NOMO-1 treated with DMSO at 0.1 percent for 48 hours (cell line): ENCODE measurements around the gene ATP6AP1.
A peak's percentile ranks its signal among the peaks of the same experiment; 100 is the strongest.
"Not testable (repeated sequence)": the region's sequence is repeated elsewhere in the genome, so short reads cannot be mapped to it uniquely, and the experiment has no call there.

Experiments used
- DNase-seq: peaks from one replicate; lab custom pipeline; 2025; ENCODE audit not compliant: unreplicated experiment; lab: John Stamatoyannopoulos, UW

Gene ATP6AP1

GRCh38 chrX:154428176-154429171 is at the start of gene ATP6AP1:
TSS of gene ATP6AP1 (plus strand) at chrX:154428677. CDS start at chrX:154428693, 16 bp downstream.
- DNase-seq, result peak; percentile 85

- peak; percentile 97 for DNase-seq
Observed at GRCh38 chrX:154378799-154379568, 49.5 kb upstream of the ATP6AP1 start, which contains the start of gene EMD. TSS of gene EMD (plus strand) at chrX:154379295. CDS start at chrX:154379485, 190 bp downstream.

- no peak for DNase-seq
Observed at GRCh38 chrX:154379569-154379951, 48.9 kb upstream of the ATP6AP1 start.

GRCh38 chrX:154380153-154380552 is 48.3 kb upstream of the ATP6AP1 start:
- DNase-seq, result no peak

GRCh38 chrX:154380787-154381186 is 47.7 kb upstream of the ATP6AP1 start:
- DNase-seq, result no peak

- no peak for DNase-seq
Observed at GRCh38 chrX:154381271-154381670, 47.2 kb upstream of the ATP6AP1 start.

- DNase-seq, result no peak
Observed at GRCh38 chrX:154382483-154383069, 45.9 kb upstream of the ATP6AP1 start.

GRCh38 chrX:154383359-154384283 is 44.9 kb upstream of the ATP6AP1 start:
- no peak for DNase-seq

- no peak for DNase-seq
Observed at GRCh38 chrX:154384284-154384892, 44.1 kb upstream of the ATP6AP1 start.

- DNase-seq, result not testable (repeated sequence)
Observed at GRCh38 chrX:154388094-154388493, 40.4 kb upstream of the ATP6AP1 start.

GRCh38 chrX:154388649-154389048 is 39.8 kb upstream of the ATP6AP1 start:
- DNase-seq, result not testable (repeated sequence)

- DNase-seq, result not testable (repeated sequence)
Observed at GRCh38 chrX:154389812-154390747, 38.4 kb upstream of the ATP6AP1 start.

- not testable (repeated sequence) for DNase-seq
Observed at GRCh38 chrX:154396363-154396762, 32.1 kb upstream of the ATP6AP1 start.

- DNase-seq, result peak; percentile 39
Observed at GRCh38 chrX:154396973-154397887, 31.2 kb upstream of the ATP6AP1 start.

GRCh38 chrX:154397888-154398667 is 30.4 kb upstream of the ATP6AP1 start, which contains the start of gene RPL10:
TSS of gene RPL10 (plus strand) at chrX:154398377. CDS start at chrX:154398520, 143 bp downstream.
- DNase-seq, result peak; percentile 88

- peak; percentile 66 for DNase-seq
Observed at GRCh38 chrX:154398668-154399526, 29.6 kb upstream of the ATP6AP1 start.
